ENCODE data around the gene LCMT1.

Gene LCMT1

GRCh38 chr16:25212636-25213035, 101.1 kb downstream of the LCMT1 start:
- DNase-seq: no peak

DNA sequence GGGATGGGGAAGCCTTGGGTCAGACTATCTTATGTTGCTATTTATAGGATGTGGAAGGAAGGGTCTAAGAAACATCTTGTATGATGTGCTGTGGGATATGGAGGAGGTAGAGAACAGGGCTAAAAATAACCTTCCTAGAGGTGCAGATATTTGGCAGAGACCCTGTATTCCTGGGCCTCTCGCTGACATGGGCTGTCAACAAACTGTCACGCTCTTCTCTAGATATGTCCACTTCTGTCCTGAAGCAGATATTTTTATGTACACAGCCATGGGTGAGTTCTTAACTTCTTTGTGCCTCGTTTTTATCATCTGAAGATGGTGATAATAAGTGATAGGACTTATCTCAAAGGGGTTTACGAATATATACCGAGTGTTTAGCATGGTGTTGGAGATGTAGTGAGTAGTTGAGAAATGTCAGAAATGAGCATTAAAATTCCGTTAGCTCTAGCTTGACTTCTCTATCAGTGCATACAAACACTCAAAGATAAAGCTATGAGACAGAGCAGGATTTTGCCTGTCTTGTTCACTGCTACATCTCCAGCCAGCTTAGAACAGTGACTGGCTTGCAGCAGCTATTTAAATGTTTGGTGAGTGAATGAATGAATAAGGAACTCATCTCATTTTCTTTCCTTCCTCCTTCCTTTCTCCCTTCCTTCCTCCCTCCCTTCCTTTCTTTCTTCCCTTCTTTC, 102.3 kb downstream of the LCMT1 start:
- no peak for DNase-seq

DNA sequence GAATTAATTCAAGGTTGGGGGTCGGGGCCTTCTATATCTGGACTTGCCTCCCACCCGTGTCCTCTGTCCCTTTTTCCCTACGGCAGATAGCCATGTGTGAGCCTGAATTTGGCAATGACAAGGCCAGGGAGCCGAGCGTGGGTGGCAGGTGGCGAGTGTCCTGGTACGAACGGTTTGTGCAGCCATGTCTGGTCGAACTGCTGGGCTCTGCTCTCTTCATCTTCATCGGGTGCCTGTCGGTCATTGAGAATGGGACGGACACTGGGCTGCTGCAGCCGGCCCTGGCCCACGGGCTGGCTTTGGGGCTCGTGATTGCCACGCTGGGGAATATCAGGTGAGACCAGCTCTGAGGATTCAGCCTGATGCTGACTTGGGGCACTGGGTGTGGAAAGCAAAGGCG, 105.6 kb downstream of the LCMT1 start:
- no peak for DNase-seq

DNA sequence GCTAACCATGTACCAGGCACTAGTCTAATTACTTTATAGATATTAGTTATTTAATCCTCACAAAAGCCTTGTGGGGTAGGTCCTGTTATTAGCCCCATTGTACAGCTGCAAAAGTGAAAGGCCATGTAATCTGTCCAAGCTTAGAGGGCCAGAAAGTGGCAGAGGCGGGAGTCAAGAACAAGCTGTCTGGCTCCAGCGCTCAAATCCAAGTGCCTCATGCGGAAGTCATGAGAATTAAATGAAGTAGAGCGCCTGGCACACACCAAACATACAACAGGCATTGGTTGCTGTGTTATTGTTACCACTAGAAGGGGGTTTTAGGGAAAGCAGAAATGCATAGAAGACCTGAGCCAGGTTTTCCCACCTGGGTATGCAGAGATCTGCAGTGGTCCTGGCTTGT, 106.4 kb downstream of the LCMT1 start:
- DNase-seq: no peak

DNA sequence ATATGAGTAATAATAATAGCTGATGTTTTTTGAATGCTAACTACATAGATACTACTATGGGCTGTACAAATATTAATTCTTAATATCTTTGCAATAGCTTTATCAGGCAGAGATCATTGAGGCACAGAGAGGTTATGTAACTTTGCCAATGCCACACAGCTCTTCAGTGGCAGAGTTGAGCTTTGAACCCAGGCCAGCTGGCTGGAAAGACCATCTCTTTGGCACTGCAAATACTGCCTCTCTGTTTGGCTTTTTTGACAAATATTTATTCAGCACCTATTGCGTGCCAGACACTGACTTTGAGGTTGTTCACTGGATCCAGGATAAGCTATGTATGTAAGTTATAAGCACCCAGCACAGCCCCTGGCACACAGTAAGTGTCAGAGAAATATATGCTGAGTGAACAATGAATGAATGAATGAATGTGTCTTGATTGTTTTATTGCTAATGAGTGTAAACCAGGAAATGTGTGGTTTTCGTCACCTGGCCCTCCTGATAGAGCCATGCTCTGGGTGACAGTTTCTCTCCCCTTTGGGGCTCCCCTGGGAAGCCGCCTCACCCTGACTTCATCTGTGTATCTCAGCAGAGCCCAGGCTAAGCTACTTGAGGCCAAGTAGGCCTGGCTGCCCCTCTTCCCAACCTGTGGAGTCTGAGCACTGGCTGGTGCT, 107.7 kb downstream of the LCMT1 start:
- no peak for DNase-seq

DNA sequence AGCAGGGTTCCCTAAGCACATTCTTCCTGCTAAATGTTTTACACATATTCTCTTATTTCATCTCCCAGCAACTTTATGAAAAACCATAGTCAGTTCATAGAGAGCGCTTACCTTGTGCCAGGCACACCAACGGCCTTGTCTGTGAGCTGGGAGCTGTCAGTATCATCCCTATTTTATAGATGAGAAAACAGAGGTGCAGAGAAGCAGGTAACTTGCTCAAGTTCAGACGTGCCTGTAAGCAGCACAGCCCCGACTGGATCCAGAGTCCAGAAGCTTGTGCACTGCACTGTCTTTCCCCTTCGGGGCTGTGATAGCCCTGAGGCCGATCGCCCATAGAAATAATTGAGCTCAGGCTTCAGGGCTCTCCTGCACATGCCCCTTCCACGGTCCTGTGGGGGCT, 111.4 kb downstream of the LCMT1 start:
- DNase-seq: no peak

- no peak for DNase-seq
Observed at GRCh38 chr16:25223964-25224363, 112.4 kb downstream of the LCMT1 start.

DNA sequence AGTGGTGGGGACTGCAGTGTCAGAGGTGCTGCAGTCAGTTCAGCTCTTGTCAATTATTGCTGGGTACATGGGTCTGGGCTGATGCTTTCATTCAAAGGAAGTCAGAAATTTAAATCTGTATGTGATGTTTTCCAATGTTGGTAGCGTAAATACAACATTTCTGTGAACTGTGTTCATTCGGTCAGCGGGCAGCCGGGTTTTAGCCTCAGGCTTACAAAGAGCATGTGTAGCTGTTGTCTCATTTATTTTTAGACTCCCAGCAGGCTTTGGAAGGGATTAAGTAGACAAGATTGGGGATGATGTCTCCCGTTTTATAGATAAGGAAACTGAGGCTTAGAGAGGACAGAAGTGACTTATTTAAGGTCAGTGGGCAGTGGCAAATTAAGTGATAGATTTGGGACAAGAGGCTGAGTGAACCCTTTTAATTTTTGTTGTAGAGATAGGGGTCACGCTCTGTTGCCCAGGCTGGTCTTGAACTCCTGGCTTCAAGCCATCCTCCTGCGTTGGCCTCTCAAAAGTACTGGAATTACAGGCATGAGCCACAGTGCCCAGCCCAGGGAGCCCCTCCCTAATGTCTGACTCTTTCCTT, 113.3 kb downstream of the LCMT1 start:
- no peak for DNase-seq
